ENCODE data around the gene GPR84.

GRCh38 chr12:54389607-54390175 is 25.4 kb upstream of the GPR84 start:
- TF ChIP-seq POLR2A (IDR thresholded peaks at IDR 0.05; ENCODE audit: low read length) (no peak), CTCF (IDR thresholded peaks at IDR 0.05) (no peak), MAX (IDR thresholded peaks at IDR 0.05) (no peak), MAFK (IDR thresholded peaks at IDR 0.05; ENCODE audit: partially characterized antibody) (no peak), RAD21 (conservative IDR thresholded peaks at IDR 0.05 in 1 of 2, IDR thresholded peaks at IDR 0.05 in 1 of 2) (no peak), PHF8 (IDR thresholded peaks at IDR 0.05; ENCODE audit: borderline replicate concordance, low read depth) (no peak), RFX5 (IDR thresholded peaks at IDR 0.05) (no peak), USF2 (IDR thresholded peaks at IDR 0.05) (no peak), KDM5A (IDR thresholded peaks at IDR 0.05) (no peak), EP300 (IDR thresholded peaks at IDR 0.05) (no peak), MYC (IDR thresholded peaks at IDR 0.05; ENCODE audit: borderline replicate concordance, low read length) (no peak)
